HG03460 (cell line): ENCODE measurements around the gene C3orf20.
"Not testable (repeated sequence)": the region's sequence is repeated elsewhere in the genome, so short reads cannot be mapped to it uniquely, and the experiment has no call there.

ENCODE experiments used
- ATAC-seq: cut with Tn5 transposase; IDR thresholded peaks from one replicate; pipeline ENCODE4 v1.9.1; 2021; ENCODE audit not compliant: unreplicated experiment

Gene C3orf20

GRCh38 chr3:14752979-14753378 lies 78.0 kb downstream of the C3orf20 start:
- not testable (repeated sequence) for ATAC-seq

GRCh38 chr3:14757153-14757700 lies 82.3 kb downstream of the C3orf20 start:
- ATAC-seq: no peak

- ATAC-seq: no peak
These were observed 83.4 kb downstream of the C3orf20 start for GRCh38 chr3:14758297-14758696.

- no peak for ATAC-seq
These were observed 84.0 kb downstream of the C3orf20 start for GRCh38 chr3:14758959-14759358.

DNA sequence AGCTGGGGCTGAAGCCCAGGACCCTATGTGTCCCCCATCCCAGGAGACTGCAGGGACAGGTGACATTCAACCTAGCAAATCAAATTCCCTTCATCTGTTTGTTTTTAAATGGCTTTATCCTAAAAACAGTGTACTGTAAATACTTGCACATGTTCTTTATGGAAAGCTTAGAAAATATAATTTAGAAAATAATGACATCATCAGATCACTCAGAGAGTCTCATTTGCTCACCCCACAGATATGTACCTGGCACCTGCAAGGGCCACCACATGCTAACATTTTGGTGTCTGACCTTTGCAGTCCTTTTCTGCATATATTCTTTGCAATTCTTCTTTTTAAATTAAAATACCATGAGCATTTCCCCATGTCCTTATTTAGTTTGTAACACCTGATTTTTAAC lies 85.2 kb downstream of the C3orf20 start:
- ATAC-seq: no peak

DNA sequence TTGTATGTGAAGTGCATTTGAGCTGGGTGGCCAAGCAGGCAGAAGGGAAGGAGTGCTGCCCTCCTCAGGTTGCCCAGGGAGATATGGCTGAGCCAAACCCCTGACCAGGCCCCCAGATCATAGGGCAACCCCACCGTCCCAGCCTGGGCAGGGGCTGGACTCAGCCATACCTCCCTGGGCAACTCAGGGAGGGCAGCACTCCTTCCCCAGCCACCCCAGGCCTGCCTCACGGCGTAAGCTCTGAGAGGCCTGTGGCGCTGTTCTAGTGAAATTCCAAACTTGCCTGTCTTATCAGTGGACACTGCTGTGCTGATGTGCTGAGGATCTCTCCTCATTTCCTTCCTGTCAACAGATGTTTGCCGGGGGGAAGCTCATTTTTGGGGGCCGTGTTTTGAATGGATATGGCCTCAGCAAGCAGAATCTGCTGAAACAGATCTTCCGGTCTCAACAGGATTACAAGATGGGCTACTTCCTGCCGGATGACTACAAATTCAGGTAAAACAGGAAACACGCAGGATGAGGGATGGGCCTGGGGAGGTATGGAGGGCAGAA lies 86.3 kb downstream of the C3orf20 start:
- ATAC-seq: no peak

GRCh38 chr3:14761866-14762265 lies 86.9 kb downstream of the C3orf20 start:
- ATAC-seq: no peak

DNA sequence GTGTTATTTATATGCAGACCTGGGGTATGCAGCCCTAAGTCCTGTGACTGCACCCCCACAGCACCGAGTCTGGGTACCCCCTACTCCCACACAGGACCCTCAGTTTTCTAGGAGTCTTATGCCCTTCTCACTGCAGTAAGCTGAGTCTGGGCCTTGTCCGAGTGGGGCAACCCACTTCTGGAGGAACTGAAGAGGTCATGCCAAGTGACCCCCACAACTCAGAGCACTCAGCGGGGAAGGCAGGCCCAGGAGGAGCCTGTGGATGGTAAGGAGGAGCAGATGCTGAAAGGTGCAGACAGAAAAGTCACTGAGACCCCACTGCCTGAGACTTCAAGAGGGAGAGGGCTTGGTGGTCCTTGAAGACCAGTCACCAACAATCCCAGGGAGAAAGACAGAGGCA lies 87.8 kb downstream of the C3orf20 start:
- ATAC-seq: no peak

DNA sequence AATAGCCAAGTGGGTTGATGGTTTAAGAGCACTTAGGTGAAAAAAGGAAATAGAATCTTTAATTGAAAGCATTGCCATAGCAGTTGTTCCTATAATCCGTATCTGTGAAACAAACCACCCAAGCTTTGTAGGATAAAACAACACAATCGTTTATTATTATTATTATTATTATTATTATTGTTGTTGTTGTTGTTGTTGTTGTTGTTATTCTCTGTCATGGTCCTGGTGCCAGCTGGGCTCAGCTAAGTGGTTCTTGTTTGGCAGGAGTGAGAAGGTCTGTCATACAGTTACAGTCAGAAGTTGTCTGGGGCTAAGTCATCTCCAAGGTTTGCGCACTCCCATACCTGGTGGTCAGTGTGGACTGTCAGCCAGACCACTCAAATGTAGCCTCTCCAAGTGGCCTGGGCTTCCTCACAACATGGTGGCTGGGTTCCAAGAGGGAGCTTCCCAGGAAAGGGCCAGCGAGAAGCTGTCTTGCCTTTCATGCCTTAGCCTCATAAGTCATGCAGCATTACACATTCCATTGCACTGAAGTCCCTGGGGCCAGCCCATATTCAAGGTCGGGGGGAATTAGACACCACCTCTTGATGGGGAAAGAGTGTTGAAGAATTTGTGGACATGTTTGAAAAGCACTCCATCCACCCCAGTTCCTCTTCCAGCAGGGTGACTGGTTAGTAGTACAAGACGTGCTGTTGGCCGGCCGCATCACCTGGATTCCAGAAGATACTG lies 89.6 kb downstream of the C3orf20 start:
- no peak for ATAC-seq

GRCh38 chr3:14765060-14765400 lies 90.1 kb downstream of the C3orf20 start:
- ATAC-seq: no peak

DNA sequence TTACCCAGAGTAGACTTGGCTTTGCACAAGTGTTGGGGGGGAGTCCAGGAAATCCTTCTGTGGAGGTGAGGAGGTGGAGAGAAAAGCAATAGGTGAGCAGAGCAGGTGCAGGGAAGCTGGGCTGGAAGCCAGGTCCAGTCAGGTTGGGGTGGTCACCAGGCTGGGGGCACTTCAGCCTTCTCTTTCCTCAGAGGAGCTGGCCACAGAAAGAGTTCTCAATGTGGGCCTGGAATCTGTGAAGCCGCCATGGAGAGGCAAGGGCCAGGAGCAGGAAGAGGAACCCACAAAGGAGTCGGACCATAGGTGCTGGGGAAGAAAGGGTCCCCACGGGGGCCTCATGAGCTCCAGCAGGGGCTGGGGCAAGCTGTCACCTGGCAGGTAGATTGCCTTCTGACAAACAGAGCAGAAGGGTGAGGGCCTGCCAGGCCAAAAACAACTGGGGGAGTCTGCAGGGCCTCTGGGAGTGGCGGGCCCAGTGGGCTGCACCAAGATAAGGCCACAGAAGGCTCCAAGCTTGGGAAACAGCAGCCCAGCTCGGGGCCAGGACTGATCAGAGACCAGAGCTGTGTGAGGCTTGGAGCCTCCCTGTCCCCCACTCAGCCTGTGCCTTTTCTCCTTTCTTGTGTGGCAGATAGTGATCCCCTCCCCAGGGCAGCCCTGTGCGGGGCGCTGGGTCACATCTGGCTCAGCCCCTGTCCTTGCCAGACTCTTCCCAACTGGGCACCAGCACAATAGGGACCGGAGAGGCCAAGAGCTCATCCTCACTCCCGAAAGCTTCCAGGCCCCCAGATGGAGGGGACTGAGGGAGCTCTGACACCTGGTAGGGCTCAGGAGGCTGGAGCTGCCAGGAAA lies 90.9 kb downstream of the C3orf20 start:
- no peak for ATAC-seq

DNA sequence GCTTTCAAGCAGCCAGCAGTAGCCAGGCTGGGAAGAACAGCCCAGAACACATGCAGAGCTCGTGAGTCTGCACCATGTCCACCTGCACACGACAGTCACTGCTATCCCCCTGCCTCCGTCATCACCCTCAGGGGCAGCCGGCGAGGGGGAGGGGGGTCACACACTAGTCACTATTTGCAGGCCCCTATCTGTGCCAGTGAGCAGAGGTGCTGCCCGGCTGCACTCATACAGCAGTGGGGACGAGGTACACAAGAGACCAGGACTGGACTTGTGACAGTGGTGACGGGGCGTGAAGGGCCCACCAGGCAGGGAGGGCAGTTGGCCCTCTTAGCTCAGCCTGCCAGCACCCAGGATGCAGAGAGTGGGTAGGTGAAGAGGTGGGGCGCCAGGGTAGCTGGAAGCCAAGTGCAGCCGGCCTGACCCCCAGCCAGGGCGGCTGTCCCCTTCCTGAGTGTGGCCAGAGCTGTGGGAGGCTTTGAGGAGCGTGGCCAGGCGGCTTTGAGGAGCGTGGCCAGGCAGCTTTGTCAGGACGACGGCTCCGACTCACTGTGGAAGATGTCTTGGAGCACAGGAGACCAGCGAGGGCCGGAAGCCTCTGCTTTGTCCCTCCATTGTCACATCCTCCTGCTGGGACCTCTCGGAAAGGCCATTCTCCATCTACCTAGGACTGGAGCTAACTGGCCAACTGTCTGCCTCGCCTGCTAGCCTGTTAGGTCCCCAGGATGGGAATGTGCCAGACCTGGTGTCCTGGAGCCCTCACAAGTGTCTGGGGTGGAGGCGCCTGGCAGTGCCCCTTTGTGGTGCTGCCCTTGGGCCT lies 91.7 kb downstream of the C3orf20 start:
- no peak for ATAC-seq

- ATAC-seq: no peak
These were observed 92.5 kb downstream of the C3orf20 start for GRCh38 chr3:14767245-14768051.

DNA sequence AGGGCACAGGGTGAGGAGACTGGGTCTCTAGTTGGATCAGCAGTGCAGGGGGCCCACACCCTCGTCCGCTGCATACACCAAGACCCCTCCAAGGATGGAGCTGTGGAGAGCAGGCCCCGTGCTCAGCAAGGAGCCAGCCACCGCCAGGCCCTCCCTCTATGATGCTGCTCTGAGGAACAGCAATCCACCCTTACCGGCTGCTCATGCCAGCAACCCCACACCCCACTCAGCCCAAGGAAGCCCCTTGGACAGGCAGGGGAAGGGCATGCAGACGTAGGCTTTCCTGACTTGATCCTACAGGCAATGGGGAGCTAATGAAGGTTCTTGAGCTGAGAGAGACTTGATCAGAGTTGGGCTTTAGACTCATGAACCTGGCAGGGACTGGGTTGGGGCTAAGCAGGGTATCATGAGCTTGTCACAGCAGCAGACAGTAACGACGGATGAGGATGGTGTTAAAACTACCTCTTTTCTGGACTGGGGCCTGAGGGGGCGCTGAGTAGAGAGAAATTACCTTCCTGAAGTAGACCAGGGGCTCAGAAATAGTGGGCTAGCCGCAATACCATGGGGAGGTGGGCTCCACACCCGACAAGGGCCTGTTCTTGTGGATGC lies 93.3 kb downstream of the C3orf20 start:
- no peak for ATAC-seq

DNA sequence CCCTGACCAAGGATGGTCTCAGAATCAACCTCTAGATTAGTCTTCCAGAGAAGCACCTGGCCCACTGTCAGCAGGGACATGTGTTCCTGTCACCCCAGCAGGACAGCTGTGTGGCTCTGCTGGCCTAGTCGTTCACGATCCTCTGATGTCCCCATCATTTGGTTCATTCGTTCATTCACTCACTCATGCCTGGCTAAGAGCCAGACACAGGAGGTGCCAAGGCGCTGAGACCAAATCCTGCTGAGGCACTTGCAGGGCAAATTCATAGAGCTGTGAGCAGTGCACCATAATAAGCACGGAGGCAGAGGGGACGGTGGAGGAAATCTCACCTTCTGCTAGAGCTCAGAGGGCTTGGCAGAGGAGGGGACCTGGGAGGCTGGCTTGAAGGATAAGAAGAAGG lies 93.9 kb downstream of the C3orf20 start:
- ATAC-seq: no peak

DNA sequence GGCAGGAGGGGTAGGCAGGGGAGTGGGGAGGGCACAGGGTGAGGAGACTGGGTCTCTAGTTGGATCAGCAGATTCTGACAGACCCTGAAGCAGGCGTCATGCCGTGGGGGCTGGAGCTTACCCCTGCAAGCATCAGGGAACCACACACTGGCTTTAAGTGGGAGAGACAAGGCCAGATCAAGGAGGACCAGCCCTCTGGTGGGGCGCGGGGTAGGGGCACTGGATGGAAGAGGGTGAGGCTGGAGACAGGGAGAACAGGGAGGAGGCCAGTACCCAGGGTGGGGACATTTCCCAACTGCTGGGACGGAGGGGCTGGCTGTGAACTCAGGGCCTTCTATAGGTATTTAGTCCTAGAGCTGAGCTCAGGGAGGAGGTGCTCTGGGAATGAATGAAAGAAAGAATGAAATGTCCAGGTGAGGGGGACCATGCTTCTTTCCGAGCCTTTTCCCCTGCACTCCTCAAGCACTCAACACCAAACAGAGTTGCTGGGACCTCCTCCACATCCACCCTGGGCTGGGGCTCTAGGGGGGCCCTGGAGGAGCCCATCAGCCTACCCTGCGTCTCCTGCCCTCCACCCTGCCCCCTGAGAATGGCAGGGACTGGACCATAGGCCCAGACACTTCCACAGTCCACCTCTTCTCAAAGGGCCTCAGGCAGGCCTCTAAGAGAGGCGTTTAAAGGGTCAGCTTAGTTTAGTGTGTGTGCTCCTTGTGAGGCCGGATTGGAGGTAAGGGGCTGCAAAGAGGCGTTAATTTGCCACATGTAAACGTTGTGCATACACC lies 94.8 kb downstream of the C3orf20 start:
- ATAC-seq: no peak

DNA sequence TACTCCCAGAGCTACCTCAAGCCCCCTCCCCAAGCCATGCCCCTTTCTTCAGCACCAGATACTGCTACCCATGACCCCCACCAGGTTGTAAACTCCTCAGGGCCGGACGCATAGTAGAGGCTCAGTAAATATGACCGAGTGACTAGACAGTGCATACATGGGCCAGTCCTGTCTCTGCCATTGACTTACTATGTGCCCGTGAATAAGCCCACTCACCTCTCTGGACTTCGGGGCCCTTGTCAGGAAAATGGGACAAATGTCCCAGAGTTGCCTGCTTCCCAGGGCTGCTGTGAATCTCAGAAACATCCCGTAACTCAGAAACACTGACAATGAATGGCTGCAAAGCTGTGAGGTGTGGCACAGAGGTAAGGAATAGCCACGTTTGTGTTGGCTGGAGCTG lies 95.7 kb downstream of the C3orf20 start:
- ATAC-seq: no peak

DNA sequence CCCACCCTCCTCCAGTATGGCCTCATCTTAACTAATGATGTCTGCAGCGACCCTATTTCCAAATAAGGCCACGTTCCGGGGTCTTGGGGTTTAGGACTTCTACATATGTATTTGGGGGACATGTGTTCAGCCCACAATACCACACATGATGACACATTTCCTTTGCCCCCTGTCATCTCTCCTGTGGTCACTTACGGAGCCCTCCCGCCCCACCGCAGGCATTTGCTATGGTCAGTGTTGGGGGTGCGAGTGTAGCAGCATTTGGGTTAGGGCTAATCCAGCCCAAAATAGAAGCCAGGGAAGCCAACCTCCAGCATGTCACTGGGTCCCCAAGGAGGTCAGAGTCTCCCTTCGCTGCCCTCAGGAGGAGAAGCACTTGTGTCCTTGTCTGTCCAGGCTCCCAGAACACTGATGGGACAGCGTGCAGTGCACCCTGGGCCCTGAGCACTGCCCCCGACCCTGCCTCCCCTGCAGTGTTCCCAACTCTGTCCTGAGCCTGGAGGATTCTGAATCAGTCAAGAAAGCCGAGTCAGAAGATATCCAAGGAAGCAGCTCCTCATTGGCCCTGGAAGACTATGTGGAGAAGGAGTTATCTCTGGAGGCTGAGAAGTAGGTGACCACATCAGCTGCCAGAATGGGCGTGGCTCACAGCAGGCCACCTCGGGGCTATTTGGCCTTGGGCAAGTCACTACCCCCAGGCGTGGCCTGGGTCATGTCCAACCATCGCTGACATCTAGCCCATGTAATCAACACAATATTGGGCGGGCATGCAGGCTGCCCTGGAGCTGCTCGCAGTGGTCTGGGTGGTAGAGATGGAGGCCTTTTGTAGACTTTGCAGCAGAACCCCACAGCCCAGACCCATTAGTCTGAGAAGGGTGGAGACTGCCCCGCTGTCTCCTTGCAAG lies 96.9 kb downstream of the C3orf20 start:
- ATAC-seq: no peak
